GM21529 (cell line): ENCODE measurements around the gene PUSL1.

Experiments
- ATAC-seq: cut with Tn5 transposase; IDR thresholded peaks from one replicate; pipeline ENCODE4 v1.9.1; 2021; ENCODE audit not compliant: unreplicated experiment

The PUSL1 gene

GRCh38 chr1:1349256-1350012 is 41.0 kb downstream of the PUSL1 start, which contains the start of gene DVL1:
Gene DVL1 (minus strand): TSS chr1:1349418. CDS start chr1:1349065, 353 bp downstream.
- peak; percentile 52 for ATAC-seq

DNA sequence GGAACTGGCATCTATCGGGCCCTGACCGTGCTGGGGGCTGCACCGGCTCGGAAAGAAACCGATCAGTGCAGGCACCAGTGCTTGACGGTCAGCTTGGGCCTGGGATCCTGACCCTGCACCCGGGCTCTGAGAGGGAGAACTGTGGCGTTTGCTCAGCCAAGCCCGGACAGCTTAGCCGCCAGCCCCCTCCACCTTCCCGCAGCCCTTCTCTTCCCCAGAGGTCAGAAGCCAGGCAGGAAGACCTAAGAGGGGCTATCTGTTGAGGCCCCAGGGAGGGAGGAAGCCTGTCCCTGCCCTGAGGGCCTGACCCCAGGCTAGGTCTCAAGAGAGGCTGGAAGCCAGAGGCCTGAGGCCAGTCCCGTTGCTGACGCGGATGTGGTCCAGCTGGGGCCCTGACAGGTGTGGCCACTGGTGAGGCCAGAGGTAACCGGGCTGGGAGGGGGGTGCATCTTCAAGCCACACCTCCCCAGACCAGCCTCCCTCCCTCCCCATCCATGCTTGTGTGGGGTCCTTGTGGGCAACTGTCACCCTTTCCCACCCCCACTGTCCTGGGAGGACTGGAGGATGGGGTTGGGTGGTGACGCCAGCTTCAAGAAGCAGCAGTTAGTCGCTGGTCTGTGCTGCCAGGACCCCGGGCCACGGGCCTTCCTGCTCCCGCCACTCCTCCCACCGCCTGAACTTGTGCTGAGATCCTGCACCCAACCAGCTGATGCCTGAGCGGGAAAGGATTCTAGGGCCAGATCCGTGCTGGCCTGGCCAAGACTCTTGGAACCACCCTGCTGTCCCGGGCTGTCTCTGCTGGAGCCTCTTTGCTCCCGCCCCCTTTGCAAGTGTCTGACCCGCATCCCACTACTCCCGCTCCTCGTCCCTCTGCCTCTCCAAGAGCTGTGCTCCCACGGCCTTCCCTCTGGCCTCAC is 43.4 kb downstream of the PUSL1 start:
- ATAC-seq = no peak

DNA sequence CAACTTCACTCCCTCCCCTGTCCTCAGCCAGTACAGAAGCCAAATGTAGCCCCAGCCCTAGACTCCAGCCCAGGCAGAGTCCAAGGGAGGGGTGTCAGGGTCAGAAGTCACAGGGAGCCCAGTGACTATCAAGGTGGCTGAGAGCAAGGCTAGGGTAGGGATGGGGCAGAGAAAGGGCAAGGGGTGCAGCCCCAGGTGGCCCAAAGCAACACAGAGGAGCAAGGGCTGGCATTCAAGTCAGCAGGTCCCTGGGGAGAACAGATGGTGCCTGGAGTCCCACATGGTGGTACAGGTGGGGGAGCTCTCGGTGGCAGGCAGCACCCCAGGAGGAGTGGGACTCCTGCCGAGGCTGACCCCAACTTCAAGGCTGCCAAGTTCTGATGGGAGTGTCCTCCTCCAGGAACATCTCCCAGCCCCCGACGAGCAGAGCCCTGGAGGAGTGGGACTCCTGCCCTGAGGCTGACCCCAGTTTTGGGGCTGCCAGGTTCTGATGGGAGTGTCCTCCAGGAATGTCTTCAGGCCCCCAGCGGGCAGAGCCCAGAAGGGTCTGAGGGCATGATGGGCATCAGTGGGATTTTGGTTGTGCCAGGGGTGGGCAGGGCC is 44.5 kb downstream of the PUSL1 start:
- ATAC-seq = no peak

GRCh38 chr1:1353389-1354151 is 45.2 kb downstream of the PUSL1 start:
- ATAC-seq = no peak

GRCh38 chr1:1354271-1355247 is 46.2 kb downstream of the PUSL1 start:
- no peak for ATAC-seq

- ATAC-seq = no peak
Observed at GRCh38 chr1:1355416-1355815, 47.0 kb downstream of the PUSL1 start.

DNA sequence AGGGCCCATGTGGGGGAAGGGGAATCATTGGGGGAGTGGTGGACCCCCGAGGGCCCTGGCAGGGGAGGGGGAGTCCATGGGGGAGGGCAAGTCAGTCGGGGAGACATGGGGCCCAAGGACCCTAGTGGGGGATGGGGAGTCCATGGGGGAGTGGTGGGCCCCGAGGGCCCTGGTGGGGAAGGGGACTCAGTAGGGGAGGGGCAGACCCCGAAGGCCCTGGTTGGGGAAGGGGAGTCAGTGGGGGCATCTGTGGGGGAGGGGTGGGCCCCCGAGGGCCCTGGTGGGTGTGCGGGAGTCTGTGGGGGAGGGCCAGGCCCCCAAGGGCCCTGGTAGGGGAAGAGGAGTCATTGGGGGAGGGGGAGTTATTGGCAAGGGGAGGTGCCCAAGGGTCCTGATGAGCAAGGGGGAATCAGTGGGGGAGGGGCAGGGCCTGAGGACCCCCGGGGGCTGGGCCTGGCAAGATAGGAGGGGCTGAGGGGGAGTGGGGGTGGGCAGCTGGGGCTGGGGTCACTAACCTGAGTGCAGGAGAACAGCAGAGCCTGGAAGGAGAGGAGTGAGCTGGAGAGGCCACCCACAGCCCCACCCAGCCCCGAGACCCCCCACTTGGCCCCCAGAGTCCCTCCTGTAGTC is 47.9 kb downstream of the PUSL1 start:
- no peak for ATAC-seq

DNA sequence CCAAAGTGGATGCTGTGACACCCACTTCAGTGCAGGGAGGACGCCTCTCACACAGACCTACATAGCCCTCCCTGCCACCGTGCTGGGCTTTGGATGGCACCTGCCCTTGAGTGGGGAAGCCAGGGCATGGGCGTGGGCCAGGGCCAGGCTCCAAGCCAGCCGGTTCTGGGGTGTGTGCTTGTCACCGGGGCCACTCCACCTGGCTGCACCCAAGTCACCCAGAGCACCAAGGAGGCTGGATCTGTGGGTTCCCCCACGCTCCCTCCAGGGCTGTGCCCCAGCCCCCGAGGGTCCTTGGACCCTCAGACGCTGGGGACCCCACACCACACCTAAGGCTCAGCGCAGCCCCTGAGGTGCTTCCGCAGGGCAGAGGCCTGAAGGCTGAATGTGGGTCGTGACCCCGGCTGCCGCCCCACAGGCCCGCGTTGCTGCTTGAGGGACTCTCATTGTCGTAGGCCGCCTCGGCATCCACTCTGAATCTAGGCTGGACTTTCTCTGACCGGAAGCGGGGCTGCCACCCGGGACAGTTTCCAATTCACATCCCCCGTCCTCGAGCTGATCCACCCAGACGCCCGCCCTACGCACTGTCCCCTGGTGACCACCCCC is 48.5 kb downstream of the PUSL1 start:
- no peak for ATAC-seq

- no peak for ATAC-seq
Observed at GRCh38 chr1:1357871-1358432, 49.6 kb downstream of the PUSL1 start.

DNA sequence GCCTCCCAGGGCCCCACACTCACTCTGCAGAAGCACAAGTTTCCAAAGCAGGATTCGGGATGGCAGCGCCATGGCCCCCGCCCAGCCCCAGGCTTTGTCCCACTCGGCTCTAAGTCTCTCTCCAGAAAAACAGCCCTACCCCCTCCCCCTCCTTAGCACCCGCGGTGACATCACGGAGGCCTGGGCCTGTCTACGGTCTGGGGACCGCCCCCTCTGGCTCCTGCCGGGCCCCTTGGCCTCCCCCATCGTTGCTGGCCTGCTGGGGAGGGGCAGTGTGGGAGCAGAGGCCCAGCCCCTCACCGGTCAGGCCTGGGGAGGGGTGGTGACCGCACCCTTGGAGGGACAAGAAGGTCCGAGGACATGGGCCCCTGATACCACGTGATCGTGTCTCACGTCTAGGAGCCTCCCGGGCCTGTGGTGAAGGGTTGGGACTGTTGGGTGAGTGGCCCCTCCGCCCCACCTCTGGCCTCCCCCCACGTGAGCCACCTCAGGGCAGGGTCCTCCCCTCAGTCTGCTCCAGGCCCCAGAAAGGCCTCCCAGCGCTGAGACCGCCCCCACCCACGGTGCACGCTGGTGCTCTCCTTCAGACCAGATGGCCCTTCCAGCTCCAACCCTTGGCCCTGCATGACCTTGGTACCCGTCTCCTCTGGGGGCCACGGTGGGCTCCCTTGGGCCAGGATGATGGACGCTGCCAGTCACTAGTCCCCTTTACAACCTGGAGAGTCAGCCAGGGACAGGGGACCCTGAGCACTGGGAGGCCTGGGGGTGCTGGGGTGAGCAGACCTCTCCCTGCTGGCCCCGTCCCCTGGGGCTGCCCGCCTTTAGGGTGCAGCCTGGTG is 50.3 kb downstream of the PUSL1 start, which contains the start of gene MXRA8:
TSS of gene MXRA8 (minus strand) at position 123 of the 839 bp plus-strand sequence. CDS start at position 72, 51 bp downstream.
- no peak for ATAC-seq

DNA sequence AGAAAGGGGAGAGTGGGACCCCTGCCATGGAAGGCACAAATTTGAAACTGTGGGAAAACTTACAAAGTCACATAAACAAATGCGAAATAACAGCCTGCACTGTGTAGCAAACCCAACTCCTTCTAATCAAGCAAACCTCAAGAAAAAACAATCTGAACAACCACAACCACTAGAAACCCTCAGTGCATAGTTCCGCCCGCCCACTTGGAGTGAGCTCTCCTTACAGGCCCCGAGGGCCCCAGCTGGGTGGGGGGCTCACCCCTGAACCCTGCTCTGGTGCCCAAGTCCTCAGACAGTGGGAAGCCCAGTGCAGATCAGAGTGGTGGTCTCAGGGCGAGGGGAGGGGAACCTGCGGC is 50.9 kb downstream of the PUSL1 start:
- no peak for ATAC-seq

GRCh38 chr1:1359664-1360468 is 51.5 kb downstream of the PUSL1 start:
- no peak for ATAC-seq

DNA sequence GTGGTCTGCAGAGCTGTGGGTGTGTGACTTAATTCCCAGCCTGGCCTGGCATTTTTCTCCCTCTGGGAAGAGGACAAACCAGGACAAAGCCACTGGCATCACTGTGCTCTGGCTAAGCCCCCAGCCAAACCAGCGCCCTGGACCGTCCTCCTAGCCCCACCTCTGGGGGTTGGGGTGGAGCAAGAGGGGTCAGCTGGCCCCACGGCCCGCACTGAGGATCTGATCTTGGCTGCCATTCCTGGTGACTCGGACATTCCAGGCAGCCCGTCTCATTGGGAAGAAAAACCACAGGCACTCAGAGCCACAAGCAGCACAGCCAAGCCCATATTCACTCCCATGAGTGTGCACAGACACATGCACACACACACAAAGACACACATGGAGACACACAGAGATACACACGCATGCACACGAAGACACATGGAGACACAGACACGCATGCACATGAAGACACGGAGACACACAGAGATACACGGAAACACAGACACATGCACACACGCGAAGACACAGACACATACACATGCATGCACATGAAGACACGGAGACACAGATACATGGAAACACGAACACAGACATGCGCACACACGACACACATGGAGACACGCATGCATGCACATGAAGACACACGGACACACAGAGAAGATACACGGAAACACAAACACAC is 52.2 kb downstream of the PUSL1 start:
- no peak for ATAC-seq
